Osteoblast (primary cell): ENCODE data around the gene ZNF611. TPM values are rescaled to one million over a fixed set of nuclear protein-coding genes. Genes with fewer than 3 reads are reported as not detected.
"Not testable (repeated sequence)": the region's sequence is repeated elsewhere in the genome, so short reads cannot be mapped to it uniquely, and the experiment has no call there.

Experiments
- DNase-seq: peaks from one replicate; pipeline ENCODE4 v3.0.0; 2011; ENCODE audit warnings: low spot score, mixed read lengths; ENCODE audit not compliant: insufficient read length; ENCODE audit errors: missing footprints
- H2AFZ ChIP-seq: 2 replicates; pipeline ENCODE4 v1.6.0; 2011; ENCODE audit warnings: mild to moderate bottlenecking, low read length
- H3K27ac ChIP-seq: 2 replicates; pipeline ENCODE4 v1.5.1; 2011; ENCODE audit warnings: mild to moderate bottlenecking, low read depth, low read length, moderate library complexity
- H3K27me3 ChIP-seq: 2 replicates; pipeline ENCODE4 v1.6.0; 2012; ENCODE audit warnings: mild to moderate bottlenecking, control low read depth, inconsistent platforms, low read length, moderate library complexity; ENCODE audit not compliant: insufficient read depth
- H3K36me3 ChIP-seq: 2 replicates; pipeline ENCODE4 v1.5.1; 2011; ENCODE audit warnings: mild to moderate bottlenecking, low read length, control low read depth, moderate library complexity; ENCODE audit not compliant: insufficient read depth
- H3K4me1 ChIP-seq: 2 replicates; pipeline ENCODE4 v1.5.1; 2011; ENCODE audit warnings: mild to moderate bottlenecking, low read length, control low read depth, moderate library complexity; ENCODE audit not compliant: insufficient read depth
- H3K4me2 ChIP-seq: 2 replicates; pipeline ENCODE4 v1.6.0; 2011; ENCODE audit warnings: mild to moderate bottlenecking, low read length; ENCODE audit not compliant: insufficient read depth
- H3K4me3 ChIP-seq: fragments of 200-600 bp; sonication (generic); 3 replicates; pipeline ENCODE4 v1.5.1; 2012; ENCODE audit warnings: mild to moderate bottlenecking, low read length, inconsistent platforms; ENCODE audit not compliant: insufficient read depth
- H3K79me2 ChIP-seq: 2 replicates; pipeline ENCODE4 v1.6.0; 2012; ENCODE audit warnings: mild to moderate bottlenecking, low read length, control low read depth, inconsistent platforms; ENCODE audit not compliant: insufficient read depth
- H3K9me3 ChIP-seq: 2 replicates; pipeline ENCODE4 v1.5.1; 2011; ENCODE audit warnings: low read depth, low read length, control low read depth
- H4K20me1 ChIP-seq: 2 replicates; pipeline ENCODE4 v1.6.0; 2012; ENCODE audit warnings: mild to moderate bottlenecking, low read length, control low read depth; ENCODE audit not compliant: insufficient read depth
- CTCF ChIP-seq: IDR thresholded peaks from 2 replicates; pipeline ENCODE4 v1.5.1; 2011; ENCODE audit warnings: mild to moderate bottlenecking, low read depth, low read length, moderate library complexity; ENCODE audit errors: extremely low read depth
- total RNA-seq: library from RNA; depleted of rRNA; stranded (reverse); fragments of >200 nt; gene quantifications from 2 replicates; pipeline ENCODE4 v1.2.3, GENCODE V29; 2012

The ZNF611 gene
- total RNA-seq, 1 donor: 10.5 TPM

- no peak for DNase-seq
- H3K9me3 ChIP-seq: no peaks in the 10 kb centered on the region
- H2AFZ ChIP-seq: peak overlapping the region; percentile 65
- no peaks in the 10 kb centered on the region for H4K20me1 ChIP-seq
- peak overlapping the region; percentile 70 for H3K4me2 ChIP-seq
- no peak overlapping the region for H3K27ac ChIP-seq
- TF ChIP-seq CTCF: peak; percentile 50
- H3K79me2 ChIP-seq: no peaks in the 10 kb centered on the region
- H3K4me3 ChIP-seq: peak overlapping the region; percentile 40
- H3K4me1 ChIP-seq: no peaks in the 10 kb centered on the region
- H3K36me3 ChIP-seq: no peaks in the 10 kb centered on the region
- H3K27me3 ChIP-seq: no peaks in the 10 kb centered on the region
Observed at GRCh38 chr19:52748336-52748950, 13.6 kb upstream of the ZNF611 start.

- not testable (repeated sequence) for H3K4me2 ChIP-seq, H3K9me3 ChIP-seq, H3K79me2 ChIP-seq, H3K4me3 ChIP-seq, H4K20me1 ChIP-seq, H3K4me1 ChIP-seq, H3K27me3 ChIP-seq, H3K27ac ChIP-seq, H2AFZ ChIP-seq, H3K36me3 ChIP-seq
- peak; percentile 19 for DNase-seq
Observed at GRCh38 chr19:52745919-52746318, 11.1 kb upstream of the ZNF611 start.

- Histone ChIP-seq H2AFZ (no peak overlapping the region), H3K4me3 (no peak overlapping the region), H3K4me2 (no peak overlapping the region), H3K79me2 (no peaks in the 10 kb centered on the region), H4K20me1 (no peaks in the 10 kb centered on the region), H3K27ac (no peak overlapping the region), H3K27me3 (no peaks in the 10 kb centered on the region), H3K36me3 (no peaks in the 10 kb centered on the region), H3K9me3 (no peaks in the 10 kb centered on the region), H3K4me1 (no peaks in the 10 kb centered on the region)
- TF ChIP-seq CTCF: no peak
- no peak for DNase-seq
Observed at GRCh38 chr19:52743091-52743490, 8.2 kb upstream of the ZNF611 start.

GRCh38 chr19:52742516-52742915 lies 7.7 kb upstream of the ZNF611 start:
- Histone ChIP-seq H3K4me1 (no peaks in the 10 kb centered on the region), H3K79me2 (no peaks in the 10 kb centered on the region), H3K27me3 (no peaks in the 10 kb centered on the region), H3K9me3 (no peaks in the 10 kb centered on the region), H2AFZ (no peak overlapping the region), H3K4me3 (no peak overlapping the region), H3K27ac (no peak overlapping the region), H3K4me2 (no peak overlapping the region), H4K20me1 (no peaks in the 10 kb centered on the region), H3K36me3 (no peaks in the 10 kb centered on the region)
- DNase-seq: no peak
- no peak for TF ChIP-seq CTCF
